Liver (tissue), 9 donors: ENCODE measurements around the gene GAD2. TPM values are rescaled to one million over a fixed set of nuclear protein-coding genes. Genes with fewer than 3 reads are reported as not detected.

Experiments used
- DNase-seq: peaks from one replicate; pipeline ENCODE4 v3.0.0-alpha.2; 2017; ENCODE audit warnings: low spot score
- H3K27ac ChIP-seq, 2 donors: one replicate each; pipeline ENCODE4 v1.7.0; 2013; ENCODE audit warnings: inconsistent platforms in 2 of 2, low read length in 2 of 2, control low read depth in 1 of 2, low read depth in 1 of 2, mild to moderate bottlenecking in 1 of 2
- H3K27me3 ChIP-seq, 4 donors: one replicate each; pipeline versions ENCODE4 v1.6.1 to v1.7.0; 2013; ENCODE audit warnings: low read length in 3 of 4, inconsistent platforms in 1 of 4, mild to moderate bottlenecking in 1 of 4, moderate library complexity in 1 of 4; ENCODE audit not compliant: control insufficient read depth in 4 of 4, insufficient read depth in 4 of 4
- H3K36me3 ChIP-seq, 4 donors: one replicate each; pipeline versions ENCODE4 v1.6.1 to v1.7.0; 2013; ENCODE audit warnings: low read length in 3 of 4, mild to moderate bottlenecking in 3 of 4, low read depth in 1 of 4, moderate library complexity in 1 of 4; ENCODE audit not compliant: control insufficient read depth in 4 of 4, insufficient read depth in 3 of 4
- H3K4me1 ChIP-seq, 4 donors: one replicate each; pipeline versions ENCODE4 v1.6.1 to v1.7.0; 2013; ENCODE audit warnings: low read length in 3 of 4, mild to moderate bottlenecking in 3 of 4, moderate library complexity in 1 of 4; ENCODE audit not compliant: control insufficient read depth in 4 of 4, insufficient read depth in 4 of 4
- H3K4me3 ChIP-seq, 3 donors: one replicate each; pipeline versions ENCODE4 v1.6.1 to v1.7.0; 2013; ENCODE audit warnings: low read length in 3 of 3, control low read depth in 1 of 3, low read depth in 1 of 3, mild to moderate bottlenecking in 1 of 3
- H3K9ac ChIP-seq, 2 donors: one replicate each; pipeline ENCODE4 v1.7.0; 2013; ENCODE audit warnings: low read length in 2 of 2, mild to moderate bottlenecking in 2 of 2, moderate library complexity in 2 of 2, control low read depth in 1 of 2, low read depth in 1 of 2
- H3K9me3 ChIP-seq, 4 donors: one replicate each; pipeline versions ENCODE4 v1.6.1 to v1.7.0; 2013; ENCODE audit warnings: low read length in 3 of 4; ENCODE audit not compliant: control insufficient read depth in 4 of 4
- EGR1 ChIP-seq, 2 donors: IDR thresholded peaks; 2 replicates each; pipeline ENCODE4 v1.6.1; 2016 to 2018; ENCODE audit warnings: antibody characterized with exemption in 2 of 2, low read depth in 2 of 2
- FOXA1 ChIP-seq: IDR thresholded peaks from 2 replicates; pipeline ENCODE4 v1.6.1; 2016; ENCODE audit warnings: antibody characterized with exemption
- FOXA2 ChIP-seq: IDR thresholded peaks from 2 replicates; pipeline ENCODE4 v1.6.1; 2016; ENCODE audit warnings: antibody characterized with exemption
- GABPA ChIP-seq, 2 donors: IDR thresholded peaks in 1 of 2; conservative IDR thresholded peaks in 1 of 2; 2 replicates each; pipeline ENCODE4 v1.6.1; 2016; ENCODE audit warnings: antibody characterized with exemption in 2 of 2, mild to moderate bottlenecking in 1 of 2, moderate library complexity in 1 of 2
- HNF4A ChIP-seq, 2 donors: conservative IDR thresholded peaks; 2 replicates each; pipeline ENCODE4 v1.6.1; 2016; ENCODE audit warnings: antibody characterized with exemption in 2 of 2, mild to moderate bottlenecking in 2 of 2
- HNF4G ChIP-seq: IDR thresholded peaks from 2 replicates; pipeline ENCODE4 v1.6.1; 2016; ENCODE audit warnings: antibody characterized with exemption
- JUND ChIP-seq, 2 donors: IDR thresholded peaks; 2 replicates each; pipeline ENCODE4 v1.6.1; 2016; ENCODE audit warnings: antibody characterized with exemption in 2 of 2
- NR2F2 ChIP-seq: IDR thresholded peaks from 2 replicates; pipeline ENCODE4 v1.6.1; 2016; ENCODE audit warnings: antibody characterized with exemption
- RAD21 ChIP-seq, 2 donors: IDR thresholded peaks; 2 replicates each; pipeline ENCODE4 v1.6.1; 2016; ENCODE audit warnings: antibody characterized with exemption in 2 of 2, mild to moderate bottlenecking in 2 of 2
- RXRA ChIP-seq, 2 donors: IDR thresholded peaks; 2 replicates each; pipeline ENCODE4 v1.6.1; 2017 to 2018; ENCODE audit warnings: antibody characterized with exemption in 2 of 2, mild to moderate bottlenecking in 1 of 2
- SP1 ChIP-seq: IDR thresholded peaks from 2 replicates; pipeline ENCODE4 v1.6.1; 2018; ENCODE audit warnings: antibody characterized with exemption, mild to moderate bottlenecking
- TAF1 ChIP-seq: conservative IDR thresholded peaks from 2 replicates; pipeline ENCODE4 v1.6.1; 2016; ENCODE audit warnings: antibody characterized with exemption, mild to moderate bottlenecking
- YY1 ChIP-seq: IDR thresholded peaks from 2 replicates; pipeline ENCODE4 v1.6.1; 2016; ENCODE audit warnings: antibody characterized with exemption, mild to moderate bottlenecking
- WGBS: extraction: QIAGEN DNeasy Blood & Tissue Kit; methylation state at CpG from one replicate; pipeline ENCODE4 v1.1.7; 2013; 5-methylcytosine and 5-hydroxymethylcytosine counted together
- polyA plus RNA-seq, 2 donors: library from polyadenylated mRNA; stranded (reverse) in 1 of 2; unstranded in 1 of 2; fragments of 200-250 nt in 1 of 2; fragments of >200 nt in 1 of 2; fragmentation: Nextera tagmentation in 1 of 2; extraction: Ambion mirVana in 1 of 2; gene quantifications; one replicate each; pipeline versions ENCODE4 v1.2.1 to v1.2.3, GENCODE V29; 2013 to 2015
- total RNA-seq, 2 donors: library from RNA; depleted of rRNA; stranded (reverse); fragments of >200 nt; gene quantifications; one replicate each; pipeline ENCODE4 v1.2.3, GENCODE V29; 2014
- TF ChIP-seq, protein P1 (sequence below): fragments of 150-350 bp; IDR thresholded peaks from 2 replicates; pipeline ENCODE4 v1.5.1; 2017; ENCODE audit warnings: improper control_type of control experiment, low read depth, low read length; ENCODE audit not compliant: missing input control
- TF ChIP-seq, protein P2 (sequence below): IDR thresholded peaks from 2 replicates; pipeline ENCODE4 v1.6.1; 2016; ENCODE audit warnings: antibody characterized with exemption
- TF ChIP-seq, protein P3 (sequence below): IDR thresholded peaks from 2 replicates; pipeline ENCODE4 v1.6.1; 2016; ENCODE audit warnings: antibody characterized with exemption
- TF ChIP-seq, protein P4 (sequence below): IDR thresholded peaks from 2 replicates; pipeline ENCODE4 v1.6.1; 2016; ENCODE audit warnings: antibody characterized with exemption, mild to moderate bottlenecking
- TF ChIP-seq, protein P5 (sequence below): IDR thresholded peaks from 2 replicates; pipeline ENCODE4 v1.6.1; 2016; ENCODE audit warnings: antibody characterized with exemption
- donor health status: healthy.
- donor health status: healthy.
- donor health status: healthy.
- donor health status: healthy.
- donor health status: healthy.

Gene GAD2
- total and polyA plus RNA-seq, 4 donors, result not detected

DNA sequence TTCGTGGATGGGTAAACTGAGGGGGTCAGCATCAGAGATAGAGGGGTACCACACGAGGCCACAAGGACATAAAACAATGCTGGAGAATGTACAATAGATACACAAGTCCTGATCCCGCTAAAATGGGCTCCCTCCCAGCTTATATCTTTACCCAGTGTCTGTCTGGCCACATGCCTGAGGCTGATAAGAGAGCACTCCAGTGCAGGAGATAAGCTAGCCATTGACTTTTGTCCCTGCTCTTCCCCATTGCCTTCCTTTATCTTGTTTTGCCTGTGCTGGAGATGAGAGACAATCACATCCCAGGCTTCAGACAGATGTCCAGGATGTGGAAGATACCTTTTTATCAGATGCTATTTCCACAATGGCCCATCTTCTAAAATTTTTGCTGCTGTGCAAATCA lies 6.0 kb downstream of the GAD2 start:
- WGBS, result 12% methylated on average over 3 of the region's 3 CpGs
- Histone ChIP-seq H3K27me3 (peaks cover 0 to 26% (median 18%) of the 10 kb centered on the region in 4 donors), H3K27ac (no peak overlapping the region)

More for the DNA sequence above, 6.0 kb downstream of the GAD2 start:
- Histone ChIP-seq H3K9me3 (no peaks in the 10 kb centered on the region), H3K4me3 (no peak overlapping the region), H3K4me1 (peaks cover 2 to 6% (median 3%) of the 10 kb centered on the region in 4 donors), H3K9ac (no peak overlapping the region), H3K36me3 (no peaks in the 10 kb centered on the region)
- TF ChIP-seq FOXA2, result no peak
- TF ChIP-seq, protein P1, sequence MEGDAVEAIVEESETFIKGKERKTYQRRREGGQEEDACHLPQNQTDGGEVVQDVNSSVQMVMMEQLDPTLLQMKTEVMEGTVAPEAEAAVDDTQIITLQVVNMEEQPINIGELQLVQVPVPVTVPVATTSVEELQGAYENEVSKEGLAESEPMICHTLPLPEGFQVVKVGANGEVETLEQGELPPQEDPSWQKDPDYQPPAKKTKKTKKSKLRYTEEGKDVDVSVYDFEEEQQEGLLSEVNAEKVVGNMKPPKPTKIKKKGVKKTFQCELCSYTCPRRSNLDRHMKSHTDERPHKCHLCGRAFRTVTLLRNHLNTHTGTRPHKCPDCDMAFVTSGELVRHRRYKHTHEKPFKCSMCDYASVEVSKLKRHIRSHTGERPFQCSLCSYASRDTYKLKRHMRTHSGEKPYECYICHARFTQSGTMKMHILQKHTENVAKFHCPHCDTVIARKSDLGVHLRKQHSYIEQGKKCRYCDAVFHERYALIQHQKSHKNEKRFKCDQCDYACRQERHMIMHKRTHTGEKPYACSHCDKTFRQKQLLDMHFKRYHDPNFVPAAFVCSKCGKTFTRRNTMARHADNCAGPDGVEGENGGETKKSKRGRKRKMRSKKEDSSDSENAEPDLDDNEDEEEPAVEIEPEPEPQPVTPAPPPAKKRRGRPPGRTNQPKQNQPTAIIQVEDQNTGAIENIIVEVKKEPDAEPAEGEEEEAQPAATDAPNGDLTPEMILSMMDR, result no peak
- TF ChIP-seq RXRA (IDR thresholded peaks at IDR 0.05), result no peak
- TF ChIP-seq HNF4G, result no peak
- TF ChIP-seq RAD21 (IDR thresholded peaks at IDR 0.05), result no peak
- no peak for TF ChIP-seq YY1
- no peak for TF ChIP-seq EGR1 (IDR thresholded peaks at IDR 0.05; ENCODE audit: low read depth in 2 of 2)
- no peak for TF ChIP-seq GABPA (IDR thresholded peaks at IDR 0.05 in 1 of 2, conservative IDR thresholded peaks at IDR 0.05 in 1 of 2)
- TF ChIP-seq TAF1, result no peak
- no peak for TF ChIP-seq FOXA1
- TF ChIP-seq NR2F2, result no peak
- no peak for TF ChIP-seq HNF4A (conservative IDR thresholded peaks at IDR 0.05)
- TF ChIP-seq, protein P2, sequence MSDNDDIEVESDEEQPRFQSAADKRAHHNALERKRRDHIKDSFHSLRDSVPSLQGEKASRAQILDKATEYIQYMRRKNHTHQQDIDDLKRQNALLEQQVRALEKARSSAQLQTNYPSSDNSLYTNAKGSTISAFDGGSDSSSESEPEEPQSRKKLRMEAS, result no peak
- no peak for TF ChIP-seq JUND (IDR thresholded peaks at IDR 0.05)
- TF ChIP-seq SP1, result no peak
- TF ChIP-seq, protein P3, sequence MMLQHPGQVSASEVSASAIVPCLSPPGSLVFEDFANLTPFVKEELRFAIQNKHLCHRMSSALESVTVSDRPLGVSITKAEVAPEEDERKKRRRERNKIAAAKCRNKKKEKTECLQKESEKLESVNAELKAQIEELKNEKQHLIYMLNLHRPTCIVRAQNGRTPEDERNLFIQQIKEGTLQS, result no peak
- TF ChIP-seq, protein P4, sequence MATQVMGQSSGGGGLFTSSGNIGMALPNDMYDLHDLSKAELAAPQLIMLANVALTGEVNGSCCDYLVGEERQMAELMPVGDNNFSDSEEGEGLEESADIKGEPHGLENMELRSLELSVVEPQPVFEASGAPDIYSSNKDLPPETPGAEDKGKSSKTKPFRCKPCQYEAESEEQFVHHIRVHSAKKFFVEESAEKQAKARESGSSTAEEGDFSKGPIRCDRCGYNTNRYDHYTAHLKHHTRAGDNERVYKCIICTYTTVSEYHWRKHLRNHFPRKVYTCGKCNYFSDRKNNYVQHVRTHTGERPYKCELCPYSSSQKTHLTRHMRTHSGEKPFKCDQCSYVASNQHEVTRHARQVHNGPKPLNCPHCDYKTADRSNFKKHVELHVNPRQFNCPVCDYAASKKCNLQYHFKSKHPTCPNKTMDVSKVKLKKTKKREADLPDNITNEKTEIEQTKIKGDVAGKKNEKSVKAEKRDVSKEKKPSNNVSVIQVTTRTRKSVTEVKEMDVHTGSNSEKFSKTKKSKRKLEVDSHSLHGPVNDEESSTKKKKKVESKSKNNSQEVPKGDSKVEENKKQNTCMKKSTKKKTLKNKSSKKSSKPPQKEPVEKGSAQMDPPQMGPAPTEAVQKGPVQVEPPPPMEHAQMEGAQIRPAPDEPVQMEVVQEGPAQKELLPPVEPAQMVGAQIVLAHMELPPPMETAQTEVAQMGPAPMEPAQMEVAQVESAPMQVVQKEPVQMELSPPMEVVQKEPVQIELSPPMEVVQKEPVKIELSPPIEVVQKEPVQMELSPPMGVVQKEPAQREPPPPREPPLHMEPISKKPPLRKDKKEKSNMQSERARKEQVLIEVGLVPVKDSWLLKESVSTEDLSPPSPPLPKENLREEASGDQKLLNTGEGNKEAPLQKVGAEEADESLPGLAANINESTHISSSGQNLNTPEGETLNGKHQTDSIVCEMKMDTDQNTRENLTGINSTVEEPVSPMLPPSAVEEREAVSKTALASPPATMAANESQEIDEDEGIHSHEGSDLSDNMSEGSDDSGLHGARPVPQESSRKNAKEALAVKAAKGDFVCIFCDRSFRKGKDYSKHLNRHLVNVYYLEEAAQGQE, result no peak
- TF ChIP-seq, protein P5, sequence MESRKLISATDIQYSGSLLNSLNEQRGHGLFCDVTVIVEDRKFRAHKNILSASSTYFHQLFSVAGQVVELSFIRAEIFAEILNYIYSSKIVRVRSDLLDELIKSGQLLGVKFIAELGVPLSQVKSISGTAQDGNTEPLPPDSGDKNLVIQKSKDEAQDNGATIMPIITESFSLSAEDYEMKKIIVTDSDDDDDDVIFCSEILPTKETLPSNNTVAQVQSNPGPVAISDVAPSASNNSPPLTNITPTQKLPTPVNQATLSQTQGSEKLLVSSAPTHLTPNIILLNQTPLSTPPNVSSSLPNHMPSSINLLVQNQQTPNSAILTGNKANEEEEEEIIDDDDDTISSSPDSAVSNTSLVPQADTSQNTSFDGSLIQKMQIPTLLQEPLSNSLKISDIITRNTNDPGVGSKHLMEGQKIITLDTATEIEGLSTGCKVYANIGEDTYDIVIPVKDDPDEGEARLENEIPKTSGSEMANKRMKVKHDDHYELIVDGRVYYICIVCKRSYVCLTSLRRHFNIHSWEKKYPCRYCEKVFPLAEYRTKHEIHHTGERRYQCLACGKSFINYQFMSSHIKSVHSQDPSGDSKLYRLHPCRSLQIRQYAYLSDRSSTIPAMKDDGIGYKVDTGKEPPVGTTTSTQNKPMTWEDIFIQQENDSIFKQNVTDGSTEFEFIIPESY, result no peak
- no peak for DNase-seq
